Measurements from ENCODE around the gene MYO5C.

DNA sequence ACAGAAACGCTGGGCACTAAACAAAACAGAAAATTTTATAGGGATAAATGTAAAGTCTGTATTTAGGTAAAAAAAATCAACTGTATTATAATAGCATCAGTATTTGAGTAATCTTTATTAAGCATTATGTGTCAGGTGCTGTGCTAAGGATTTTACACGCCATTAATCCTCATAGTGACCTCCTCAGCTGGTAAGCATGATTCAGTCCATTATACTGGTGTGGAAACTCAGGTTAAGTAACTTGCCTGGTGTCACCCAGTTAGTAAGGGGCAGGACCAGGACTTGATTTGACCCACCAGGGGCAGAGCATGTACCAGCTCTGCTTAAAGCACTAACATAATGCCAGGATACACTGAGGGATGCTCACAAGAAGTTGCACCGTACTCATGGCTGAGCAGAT, 4.8 kb downstream of the MYO5C start:
- no peak for TF ChIP-seq POLR2A (IDR thresholded peaks at IDR 0.05)
- TF ChIP-seq, protein P1, sequence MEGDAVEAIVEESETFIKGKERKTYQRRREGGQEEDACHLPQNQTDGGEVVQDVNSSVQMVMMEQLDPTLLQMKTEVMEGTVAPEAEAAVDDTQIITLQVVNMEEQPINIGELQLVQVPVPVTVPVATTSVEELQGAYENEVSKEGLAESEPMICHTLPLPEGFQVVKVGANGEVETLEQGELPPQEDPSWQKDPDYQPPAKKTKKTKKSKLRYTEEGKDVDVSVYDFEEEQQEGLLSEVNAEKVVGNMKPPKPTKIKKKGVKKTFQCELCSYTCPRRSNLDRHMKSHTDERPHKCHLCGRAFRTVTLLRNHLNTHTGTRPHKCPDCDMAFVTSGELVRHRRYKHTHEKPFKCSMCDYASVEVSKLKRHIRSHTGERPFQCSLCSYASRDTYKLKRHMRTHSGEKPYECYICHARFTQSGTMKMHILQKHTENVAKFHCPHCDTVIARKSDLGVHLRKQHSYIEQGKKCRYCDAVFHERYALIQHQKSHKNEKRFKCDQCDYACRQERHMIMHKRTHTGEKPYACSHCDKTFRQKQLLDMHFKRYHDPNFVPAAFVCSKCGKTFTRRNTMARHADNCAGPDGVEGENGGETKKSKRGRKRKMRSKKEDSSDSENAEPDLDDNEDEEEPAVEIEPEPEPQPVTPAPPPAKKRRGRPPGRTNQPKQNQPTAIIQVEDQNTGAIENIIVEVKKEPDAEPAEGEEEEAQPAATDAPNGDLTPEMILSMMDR (IDR thresholded peaks at IDR 0.05): no peak

Measured in uterus (tissue), 2 donors.